ENCODE measurements around the gene ZBTB38. TPM values are rescaled to one million over a fixed set of nuclear protein-coding genes. Genes with fewer than 3 reads are reported as not detected.

ZBTB38 gene
- total and polyA plus RNA-seq, 2 experiments from 2014 or later, result 8.7 to 11.5 TPM

- Histone ChIP-seq H4K20me1 (replicated peaks; ENCODE audit: insufficient read depth) (no peaks in the 10 kb centered on the region), H3F3A (replicated peaks; ENCODE audit: low read depth) (no peaks in the 10 kb centered on the region), H2AFZ (no peak overlapping the region), H3K4me1 (ENCODE audit: insufficient read depth) (peaks cover 16% of the 10 kb centered on the region; the same call in 1 of the 2 replicates), H3K79me2 (replicated peaks; ENCODE audit: insufficient read depth) (no peaks in the 10 kb centered on the region), H3K36me3 (ENCODE audit: insufficient read depth) (no peaks in the 10 kb centered on the region), H3K27ac (ENCODE audit: low read depth) (no peak overlapping the region), H3K4me3 (no peak overlapping the region), H3K27me3 (ENCODE audit: insufficient read depth) (peaks cover 21% of the 10 kb centered on the region; the same call in 1 of the 2 replicates), H3K4me2 (no peak overlapping the region), H3K9me2 (ENCODE audit: insufficient read depth) (peaks cover 7% of the 10 kb centered on the region; the same call in 1 of the 2 replicates)
- Mint-ChIP-seq H3K4me3 (no peak overlapping the region), H3K27ac (no peak overlapping the region), H3K27me3 (ENCODE audit: insufficient read depth, low read depth, poor library complexity) (peaks cover 6% of the 10 kb centered on the region), H3K9me3 (no peaks in the 10 kb centered on the region), H3K36me3 (ENCODE audit: low read depth) (no peaks in the 10 kb centered on the region), H3K4me1 (peaks cover 19% of the 10 kb centered on the region; the same call in 2 of the 3 replicates)
- ATAC-seq (no peak), DNase-seq (ENCODE audit: low spot score) (no peak)
- no peak for TF ChIP-seq EZH2phosphoT487 (IDR thresholded peaks at IDR 0.05; ENCODE audit: unreplicated experiment)
- TF ChIP-seq ETS1 (IDR thresholded peaks at IDR 0.05), result no peak
- no peak for TF ChIP-seq CTCF (conservative IDR thresholded peaks at IDR 0.05; ENCODE audit: low read depth in 2 of 2)
- TF ChIP-seq CREB1 (CRISPR knock-in tag; IDR thresholded peaks at IDR 0.05; ENCODE audit: low read depth), result no peak
- no peak for TF ChIP-seq ZNF331 (CRISPR knock-in tag; IDR thresholded peaks at IDR 0.05; ENCODE audit: low read depth)
- TF ChIP-seq STAT1 (IDR thresholded peaks at IDR 0.05; ENCODE audit: unreplicated experiment), result no peak
- TF ChIP-seq REST (IDR thresholded peaks at IDR 0.05; ENCODE audit: unreplicated experiment), result no peak
- no peak for TF ChIP-seq NANOG (IDR thresholded peaks at IDR 0.05; ENCODE audit: borderline replicate concordance)
- TF ChIP-seq ZNF462 (CRISPR knock-in tag; IDR thresholded peaks at IDR 0.05), result no peak
- no peak for TF ChIP-seq EZH2 (IDR thresholded peaks at IDR 0.05; ENCODE audit: low read depth, unreplicated experiment)
- TF ChIP-seq JUNB (IDR thresholded peaks at IDR 0.05; ENCODE audit: unreplicated experiment), result no peak
- no peak for TF ChIP-seq ZNF114 (CRISPR knock-in tag; IDR thresholded peaks at IDR 0.05)
- TF ChIP-seq POLR2AphosphoS5 (IDR thresholded peaks at IDR 0.05; ENCODE audit: low read depth), result no peak
These were observed 45.1 kb downstream of the ZBTB38 start for GRCh38 chr3:141413391-141413790.

All from GM23338 (cell line).